Subcutaneous adipose tissue (tissue), 4 donors: ENCODE measurements around the gene FGF19. TPM values are rescaled to one million over a fixed set of nuclear protein-coding genes. Genes with fewer than 3 reads are reported as not detected.

Source experiments
- CTCF ChIP-seq: fragments of 450-650 bp; IDR thresholded peaks from one replicate; pipeline ENCODE4 v1.5.1; 2016; ENCODE audit warnings: low read depth, mild to moderate bottlenecking, control low read depth, antibody characterized with exemption, moderate library complexity
- total RNA-seq, 4 donors: library from RNA; depleted of rRNA; stranded (reverse); fragments of >200 nt; gene quantifications; one replicate each; pipeline ENCODE4 v1.1.0, GENCODE V29; 2016

Gene FGF19
- total RNA-seq, 4 donors from 2014 or later: not detected

- TF ChIP-seq CTCF: no peak
Measured at GRCh38 chr11:69694781-69695180, 9.0 kb downstream of the FGF19 start.

- TF ChIP-seq CTCF: no peak
Measured at GRCh38 chr11:69692422-69692821, 11.4 kb downstream of the FGF19 start.

- no peak for TF ChIP-seq CTCF
Measured at GRCh38 chr11:69691463-69691862, 12.4 kb downstream of the FGF19 start.

GRCh38 chr11:69689484-69690319 is 14.1 kb downstream of the FGF19 start:
- TF ChIP-seq CTCF: no peak

GRCh38 chr11:69686856-69687255 is 17.0 kb downstream of the FGF19 start:
- no peak for TF ChIP-seq CTCF

- TF ChIP-seq CTCF: no peak
Measured at GRCh38 chr11:69686452-69686851, 17.4 kb downstream of the FGF19 start.

- TF ChIP-seq CTCF: no peak
Measured at GRCh38 chr11:69685348-69685747, 18.5 kb downstream of the FGF19 start.
